BJ (cell line): ENCODE results near the gene SH3GLB2. TPM values are rescaled to one million over a fixed set of nuclear protein-coding genes. Genes with fewer than 3 reads are reported as not detected.

Experiments
- CTCF ChIA-PET: fragments of 350-600 bp; formaldehyde crosslinking; extraction: SDS; loops from one replicate; lab custom pipeline; 2021; ENCODE audit warnings: antibody characterized with exemption, inconsistent platforms; lab: Yijun Ruan, JAX
- POLR2A ChIA-PET: fragments of 300-600 bp; sonication (Branson Sonifier 250); formaldehyde crosslinking; extraction: SDS; loops from one replicate; lab custom pipeline; 2021; ENCODE audit warnings: antibody characterized with exemption; lab: Charles Lee
- DNase-seq: peaks from one replicate; pipeline ENCODE4 v3.0.0-alpha.2; 2011; ENCODE audit warnings: low read depth
- H3K27me3 ChIP-seq: 2 replicates; pipeline ENCODE4 v1.6.0; 2011; ENCODE audit warnings: low read length; ENCODE audit not compliant: control insufficient read depth, insufficient read depth
- H3K36me3 ChIP-seq: 2 replicates; pipeline ENCODE4 v1.5.1; 2011; ENCODE audit warnings: low read length; ENCODE audit not compliant: control insufficient read depth, insufficient read depth
- H3K4me3 ChIP-seq: 2 replicates; pipeline ENCODE4 v1.5.1; 2011; ENCODE audit warnings: low read depth, mild to moderate bottlenecking, control low read depth, low read length
- polyA plus RNA-seq: library from polyadenylated mRNA; depleted of rRNA; stranded (reverse); fragments of >200 nt; gene quantifications from 2 replicates; pipeline ENCODE4 v1.2.3, GENCODE V29; 2011
- TF ChIP-seq, protein P1 (sequence below): IDR thresholded peaks from 2 replicates; pipeline ENCODE4 v1.5.1; 2011; ENCODE audit warnings: low read depth, mild to moderate bottlenecking, control low read depth, inconsistent platforms, low read length, moderate library complexity; ENCODE audit not compliant: insufficient read depth

Gene SH3GLB2
- polyA plus RNA-seq, 1 experiment: 52.7 TPM

DNA sequence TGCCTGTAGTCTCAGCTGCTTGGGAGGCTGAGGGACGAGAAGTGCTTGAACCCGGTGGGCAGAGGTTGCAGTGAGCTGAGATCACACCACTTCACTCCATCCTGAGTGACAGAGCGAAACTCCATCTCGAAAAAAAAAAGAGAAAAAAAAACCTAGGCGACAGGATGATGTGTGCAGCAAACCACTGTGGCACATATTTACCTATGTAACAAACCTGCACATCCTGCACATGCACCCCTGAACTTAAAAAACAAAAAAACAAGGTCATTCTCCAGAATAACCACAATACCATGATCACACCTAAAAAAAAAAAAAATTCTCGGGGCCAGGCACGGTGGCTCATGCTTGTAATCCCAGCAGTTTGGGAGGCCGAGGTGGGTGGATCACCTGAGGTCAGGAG lies 45.3 kb upstream of the SH3GLB2 start:
- TF ChIP-seq, protein P1, sequence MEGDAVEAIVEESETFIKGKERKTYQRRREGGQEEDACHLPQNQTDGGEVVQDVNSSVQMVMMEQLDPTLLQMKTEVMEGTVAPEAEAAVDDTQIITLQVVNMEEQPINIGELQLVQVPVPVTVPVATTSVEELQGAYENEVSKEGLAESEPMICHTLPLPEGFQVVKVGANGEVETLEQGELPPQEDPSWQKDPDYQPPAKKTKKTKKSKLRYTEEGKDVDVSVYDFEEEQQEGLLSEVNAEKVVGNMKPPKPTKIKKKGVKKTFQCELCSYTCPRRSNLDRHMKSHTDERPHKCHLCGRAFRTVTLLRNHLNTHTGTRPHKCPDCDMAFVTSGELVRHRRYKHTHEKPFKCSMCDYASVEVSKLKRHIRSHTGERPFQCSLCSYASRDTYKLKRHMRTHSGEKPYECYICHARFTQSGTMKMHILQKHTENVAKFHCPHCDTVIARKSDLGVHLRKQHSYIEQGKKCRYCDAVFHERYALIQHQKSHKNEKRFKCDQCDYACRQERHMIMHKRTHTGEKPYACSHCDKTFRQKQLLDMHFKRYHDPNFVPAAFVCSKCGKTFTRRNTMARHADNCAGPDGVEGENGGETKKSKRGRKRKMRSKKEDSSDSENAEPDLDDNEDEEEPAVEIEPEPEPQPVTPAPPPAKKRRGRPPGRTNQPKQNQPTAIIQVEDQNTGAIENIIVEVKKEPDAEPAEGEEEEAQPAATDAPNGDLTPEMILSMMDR: no peak

DNA sequence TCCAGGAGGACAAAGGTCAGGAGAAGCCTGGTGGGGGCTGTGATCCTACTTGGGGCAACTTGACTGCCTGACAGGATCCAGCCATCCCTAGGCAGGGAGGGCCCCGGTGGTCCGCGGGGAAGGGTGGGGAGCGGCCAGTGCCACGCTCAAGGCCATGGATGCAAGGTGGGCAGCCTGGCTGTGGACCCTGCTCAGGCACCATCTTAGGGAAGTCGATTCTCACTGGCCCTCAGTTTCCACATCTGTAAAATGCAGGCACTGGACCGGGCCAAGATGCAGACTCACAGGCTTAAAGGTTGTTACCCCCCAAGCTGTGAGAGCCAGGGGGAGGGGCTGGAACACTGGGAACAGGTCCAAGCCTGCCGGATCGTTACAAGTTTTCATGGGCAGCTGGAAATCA lies 44.0 kb upstream of the SH3GLB2 start:
- Histone ChIP-seq H3K4me3 (no peak overlapping the region), H3K36me3 (peaks cover 10% of the 10 kb centered on the region), H3K27me3 (no peaks in the 10 kb centered on the region)
- TF ChIP-seq, protein P1: no peak
- POLR2A ChIA-PET: no interaction called here
- CTCF ChIA-PET: no interaction called here
- DNase-seq: no peak

More for the DNA sequence above, 45.3 kb upstream of the SH3GLB2 start:
- no peak for DNase-seq
- POLR2A ChIA-PET: no interaction called here
- Histone ChIP-seq H3K27me3 (no peaks in the 10 kb centered on the region), H3K36me3 (peaks cover 3% of the 10 kb centered on the region), H3K4me3 (no peak overlapping the region)
- CTCF ChIA-PET: interaction anchor here (0.9 to 1.1 kb wide), 2 partner anchors 24 to 45 kb away, joined by 3 read pairs; partner anchors contain the start of gene SH3GLB2

DNA sequence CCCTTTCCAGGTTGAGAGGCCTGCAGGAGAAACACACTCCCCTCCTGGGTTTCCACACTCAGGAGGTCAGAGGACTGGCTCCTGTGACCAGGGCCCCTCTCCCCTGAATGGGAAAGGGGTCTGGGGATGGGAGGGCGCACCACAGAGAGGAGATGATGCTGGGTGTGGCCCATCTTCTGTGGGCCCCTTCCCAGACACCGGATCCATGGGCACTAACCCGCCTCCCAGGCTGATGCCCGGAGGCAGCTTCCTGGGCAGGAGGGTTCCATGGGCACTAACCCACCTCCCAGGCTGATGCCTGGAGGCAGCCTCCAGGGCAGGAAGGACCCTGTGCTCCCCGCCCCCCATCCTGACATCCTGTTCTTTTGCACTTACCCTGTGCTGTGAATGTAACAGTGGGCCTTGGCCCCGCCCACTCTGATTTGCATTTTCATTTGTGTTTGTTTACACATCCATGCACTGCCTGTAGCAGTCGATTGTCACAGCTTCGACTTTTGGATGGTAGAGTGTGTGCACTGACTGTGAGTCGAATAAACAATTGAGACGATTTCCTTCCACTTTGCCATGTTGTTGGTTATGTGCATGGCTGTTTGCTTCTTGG lies 43.5 kb upstream of the SH3GLB2 start:
- POLR2A ChIA-PET: no interaction called here
- no peak for DNase-seq
- CTCF ChIA-PET: no interaction called here

DNA sequence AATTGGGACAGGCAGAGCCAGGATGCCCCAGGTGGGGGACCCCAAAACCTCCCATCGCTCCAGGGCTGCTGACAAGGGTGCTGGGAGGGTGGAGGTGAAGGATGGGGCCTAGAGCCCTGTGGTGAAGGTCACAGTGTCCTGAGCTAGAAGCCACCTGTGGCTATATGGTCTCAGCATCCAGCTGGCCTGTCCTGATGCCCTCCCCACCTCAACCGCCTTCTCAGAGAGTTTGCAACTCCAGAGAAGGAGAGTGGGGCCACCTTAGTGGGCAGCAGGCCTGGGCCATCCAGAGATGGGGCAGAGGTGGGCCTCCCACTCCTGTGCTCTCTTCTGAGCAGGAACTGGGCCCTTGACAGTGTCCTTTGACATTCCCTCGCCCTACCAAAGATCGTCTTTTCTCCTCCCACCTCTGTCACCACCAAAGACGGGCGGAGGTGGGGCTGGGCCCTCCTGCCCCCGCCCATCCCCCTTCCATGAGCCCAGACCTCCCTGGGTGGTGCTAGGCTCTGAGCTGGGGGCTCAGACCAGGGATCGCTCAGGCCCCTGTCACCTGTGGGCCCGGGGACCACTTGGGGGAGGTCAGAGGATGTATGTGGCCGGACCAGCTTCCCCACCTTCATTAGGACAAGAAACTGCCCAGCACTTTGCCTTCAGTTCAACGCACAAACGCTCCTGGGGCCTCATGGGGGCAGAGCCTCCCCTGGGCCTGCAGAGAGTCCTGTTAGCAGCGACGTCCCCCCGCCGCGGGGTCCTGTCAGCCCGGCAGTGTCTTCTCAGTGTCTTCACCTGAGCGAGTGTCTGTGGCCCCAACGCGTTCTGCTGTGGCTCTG lies 42.8 kb upstream of the SH3GLB2 start:
- POLR2A ChIA-PET: no interaction called here
- no peak for DNase-seq
- H3K36me3 ChIP-seq: peaks cover 13% of the 10 kb centered on the region
- H3K4me3 ChIP-seq: no peak overlapping the region
- CTCF ChIA-PET: no interaction called here
- TF ChIP-seq, protein P1: no peak
- no peaks in the 10 kb centered on the region for H3K27me3 ChIP-seq

More for the DNA sequence above, 43.5 kb upstream of the SH3GLB2 start:
- peaks cover 11% of the 10 kb centered on the region for H3K36me3 ChIP-seq
- no peak overlapping the region for H3K4me3 ChIP-seq
- TF ChIP-seq, protein P1: no peak
- H3K27me3 ChIP-seq: no peaks in the 10 kb centered on the region
